GM19099 (cell line): ENCODE measurements around the gene MFSD2A.

Experiments used
- POLR2A ChIP-seq: IDR thresholded peaks from 3 replicates; pipeline ENCODE4 v1.6.1; 2011; ENCODE audit warnings: low read depth; ENCODE audit not compliant: insufficient read length; ENCODE audit errors: extremely low read depth

The MFSD2A gene

DNA sequence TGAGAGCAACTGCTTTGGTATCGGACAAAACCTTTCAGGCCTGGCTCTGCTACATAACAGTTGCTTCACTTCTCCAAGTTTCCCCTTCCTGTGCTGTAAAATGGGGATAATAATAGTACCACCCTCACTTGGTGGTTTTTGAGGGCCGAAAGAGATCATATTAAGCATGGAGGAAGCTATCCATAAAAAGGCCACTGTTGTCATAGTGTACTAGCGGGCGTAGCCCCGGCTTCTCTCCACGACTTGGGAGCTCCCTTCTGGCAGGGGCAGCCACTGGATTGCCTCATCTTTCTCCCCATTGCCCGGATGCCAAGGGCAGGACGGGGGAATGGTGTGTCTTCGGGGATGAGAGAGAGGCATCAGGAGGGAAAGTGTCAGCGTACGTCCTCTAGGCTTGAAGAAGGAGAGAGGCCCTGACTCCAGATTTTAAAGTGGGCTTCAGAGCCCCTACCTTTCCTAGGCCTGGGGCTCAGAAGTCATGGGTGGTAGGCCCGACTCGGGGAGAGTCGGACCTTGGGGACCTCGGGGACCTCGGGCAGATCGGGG lies 548 bp upstream of the MFSD2A start:
- TF ChIP-seq POLR2A: no peak

DNA sequence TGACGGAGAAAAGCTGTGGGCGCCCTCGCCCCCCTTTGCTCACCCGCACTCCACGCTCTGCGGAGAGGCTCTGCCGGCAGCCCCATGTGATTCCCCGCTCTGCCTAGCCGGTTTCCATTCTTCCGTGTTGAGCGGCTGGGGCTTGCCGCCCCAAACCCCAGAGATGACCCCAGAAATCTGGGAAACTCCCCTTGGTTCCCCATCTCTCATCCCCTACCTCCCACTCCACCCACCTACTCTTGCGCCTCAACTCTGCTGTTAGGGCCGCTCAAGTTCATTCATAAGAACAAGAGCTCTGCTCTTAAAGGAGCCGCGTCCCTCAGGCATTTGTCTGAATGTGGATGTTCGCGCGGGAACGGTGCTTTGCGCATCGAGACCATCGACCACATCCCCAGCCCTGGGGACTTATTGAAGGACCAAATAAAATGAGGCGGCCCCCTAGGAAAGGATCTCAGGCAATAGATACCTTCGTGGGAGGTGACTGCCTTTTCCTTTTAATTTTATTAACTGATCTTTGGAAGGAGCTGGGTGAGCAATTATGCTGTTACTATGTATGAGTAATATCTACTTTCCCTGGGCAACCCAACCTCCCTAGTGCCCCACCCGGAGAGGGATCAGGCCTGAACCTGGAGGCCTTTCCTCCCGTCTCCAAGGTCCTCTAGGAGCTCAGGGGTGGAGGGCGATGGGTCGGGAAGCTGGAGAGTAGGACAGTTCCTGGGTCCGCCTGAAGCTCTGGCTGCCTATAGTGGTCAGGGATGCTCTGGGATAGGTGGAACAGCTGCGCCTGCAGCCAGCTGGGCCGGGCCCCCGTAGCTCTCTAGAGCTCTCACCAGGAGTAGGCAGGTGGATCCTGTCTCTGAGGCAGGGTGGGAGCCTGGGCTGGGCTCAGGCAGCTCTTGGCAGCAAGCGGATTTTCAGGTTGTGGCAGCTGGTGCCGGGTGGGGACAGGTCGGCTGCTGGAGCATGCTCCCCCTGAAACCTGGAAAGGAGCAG lies 898 bp downstream of the MFSD2A start:
- TF ChIP-seq POLR2A: no peak

GRCh38 chr1:39957299-39958015 lies 2.5 kb downstream of the MFSD2A start:
- TF ChIP-seq POLR2A: no peak

GRCh38 chr1:39958403-39959200 lies 3.7 kb downstream of the MFSD2A start:
- TF ChIP-seq POLR2A: no peak

DNA sequence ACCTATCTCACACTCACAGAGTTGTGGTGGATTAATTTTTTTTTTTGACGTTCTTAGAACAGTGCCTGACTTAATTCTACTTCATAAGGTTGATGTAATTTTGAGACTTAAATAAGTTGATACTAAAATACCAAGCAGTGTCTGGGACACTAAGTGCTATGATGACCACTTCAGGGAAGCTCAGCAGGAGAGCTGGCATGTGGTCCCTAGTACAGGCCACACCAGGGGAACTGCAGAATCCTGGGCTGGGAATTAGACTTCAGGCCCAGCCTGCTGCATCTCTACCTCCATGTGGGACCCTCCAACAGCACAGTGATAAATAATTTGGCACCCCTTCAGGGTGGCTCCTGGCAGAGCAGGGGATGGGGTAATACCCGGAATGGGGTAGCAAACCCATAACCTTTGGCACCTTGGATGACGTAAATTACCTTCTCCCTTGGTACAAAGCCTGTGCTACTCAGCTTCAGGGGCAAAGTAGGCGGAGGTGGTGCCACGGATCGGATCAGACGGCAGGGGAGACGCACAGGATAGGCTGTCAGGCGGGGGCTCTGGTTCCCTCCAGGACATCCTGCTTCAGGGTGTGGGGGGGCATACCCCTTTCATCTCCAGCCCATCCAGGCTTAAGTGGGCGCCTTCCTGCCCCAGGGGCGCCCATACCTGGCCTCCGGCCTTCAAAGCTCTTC lies 4.8 kb downstream of the MFSD2A start:
- no peak for TF ChIP-seq POLR2A

GRCh38 chr1:39960431-39960958 lies 5.5 kb downstream of the MFSD2A start:
- peak; percentile 43 for TF ChIP-seq POLR2A

GRCh38 chr1:39962450-39962825 lies 7.5 kb downstream of the MFSD2A start:
- TF ChIP-seq POLR2A: no peak

GRCh38 chr1:39964552-39964951 lies 9.6 kb downstream of the MFSD2A start:
- TF ChIP-seq POLR2A: no peak

- TF ChIP-seq POLR2A: no peak
Observed at GRCh38 chr1:39965044-39965443, 10.1 kb downstream of the MFSD2A start.

DNA sequence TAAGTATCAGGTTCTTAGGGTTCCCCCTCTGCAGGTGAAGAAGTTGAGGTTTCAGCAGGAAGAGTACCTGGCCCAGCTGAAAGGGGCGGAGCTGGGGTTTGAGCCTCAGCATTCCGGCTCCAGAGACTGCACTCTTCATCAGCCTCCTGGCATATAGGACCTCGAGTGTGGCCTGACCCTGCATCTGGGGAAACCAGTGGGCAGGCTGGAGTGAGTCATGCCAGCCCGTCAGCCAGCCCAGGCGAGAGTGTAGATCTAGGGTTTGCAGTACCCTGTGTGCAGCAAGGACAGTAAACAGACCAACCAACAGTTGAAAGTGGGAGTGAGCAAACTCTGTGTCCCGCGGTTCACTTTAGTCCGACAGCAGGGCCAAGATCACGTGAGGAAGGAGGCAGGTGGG lies 14.1 kb downstream of the MFSD2A start:
- TF ChIP-seq POLR2A: no peak

GRCh38 chr1:39969531-39970270 lies 14.8 kb downstream of the MFSD2A start:
- no peak for TF ChIP-seq POLR2A

DNA sequence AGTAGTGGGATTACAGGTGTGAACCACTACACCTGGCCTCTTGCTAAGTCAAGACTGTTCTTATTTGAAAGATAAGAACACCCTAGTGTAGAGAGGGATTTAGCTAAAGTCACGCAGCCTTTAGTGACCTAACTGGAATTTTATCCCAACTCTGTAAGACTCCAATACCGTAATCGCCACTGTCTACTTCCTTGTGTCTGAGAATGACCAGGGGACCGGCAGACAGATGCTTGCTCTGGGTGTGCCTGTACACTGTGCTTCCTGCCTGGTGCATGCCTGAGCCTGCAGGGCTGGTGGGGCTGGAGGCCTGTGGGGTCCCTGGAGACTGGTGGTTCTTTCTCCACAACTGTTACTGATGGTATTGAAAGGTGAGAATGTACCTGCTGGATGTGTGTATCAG lies 15.3 kb downstream of the MFSD2A start:
- peak; percentile 14 for TF ChIP-seq POLR2A

GRCh38 chr1:39971138-39971537 lies 16.2 kb downstream of the MFSD2A start:
- no peak for TF ChIP-seq POLR2A
